Ovary (tissue), 9 donors: Measurements from ENCODE around the gene NFILZ. TPM values are rescaled to one million over a fixed set of nuclear protein-coding genes. Genes with fewer than 3 reads are reported as not detected.

Source experiments
- DNase-seq, 5 donors: peaks; one replicate each; pipeline ENCODE4 v3.0.0-alpha.2; 2019 to 2020
- H3K27ac ChIP-seq, 2 donors: fragments of 200-600 bp; one replicate each; pipeline versions ENCODE4 v1.5.1 to v1.8.0; 2019 to 2022
- H3K27me3 ChIP-seq: fragments of 200-600 bp; one replicate; pipeline ENCODE4 v1.8.0; 2022
- H3K36me3 ChIP-seq: fragments of 200-600 bp; sonication (generic); one replicate; pipeline ENCODE4 v1.5.1; 2019
- H3K4me1 ChIP-seq: one replicate; pipeline ENCODE4 v1.8.1; 2013; ENCODE audit warnings: mild to moderate bottlenecking, moderate library complexity; ENCODE audit not compliant: insufficient read depth
- H3K4me3 ChIP-seq: fragments of 200-600 bp; sonication (generic); one replicate; pipeline ENCODE4 v1.5.1; 2017
- H3K9me3 ChIP-seq, 2 donors: fragments of 200-600 bp in 1 of 2; sonication (generic) in 1 of 2; one replicate each; pipeline versions ENCODE4 v1.5.1 to v1.8.1; 2013 to 2019; ENCODE audit warnings: mild to moderate bottlenecking in 1 of 2, moderate library complexity in 1 of 2
- CTCF ChIP-seq, 3 donors: fragments of 450-650 bp in 2 of 3; fragments of 200-600 bp in 1 of 3; IDR thresholded peaks; one replicate each; pipeline versions ENCODE4 v1.5.1 to v1.8.0; 2016 to 2022; ENCODE audit warnings: antibody characterized with exemption in 3 of 3, mild to moderate bottlenecking in 1 of 3
- EP300 ChIP-seq: sonication (generic); formaldehyde crosslinking; IDR thresholded peaks from one replicate; pipeline ENCODE4 v1.6.1; 2017; ENCODE audit warnings: antibody characterized with exemption
- POLR2A ChIP-seq: fragments of 450-650 bp; IDR thresholded peaks from one replicate; pipeline ENCODE4 v1.6.1; 2017; ENCODE audit warnings: antibody characterized with exemption, mild to moderate bottlenecking, moderate library complexity
- WGBS, 3 donors: extraction: QIAGEN DNeasy Blood & Tissue Kit in 1 of 3; methylation state at CpG; one replicate each; pipeline versions ENCODE4 v1.1.5 to v1.1.7; 2013 to 2017; 5-methylcytosine and 5-hydroxymethylcytosine counted together
- intact Hi-C, 4 donors: fragments of 100-400 bp; cut with DNase I; formaldehyde crosslinking; loops; one replicate each; pipeline versions ENCODE4 v1.11.0 to v1.15.1; 2022 to 2023
- polyA plus RNA-seq, 2 donors: library from polyadenylated mRNA; stranded (reverse); fragments of 200-250 nt in 1 of 2; fragments of 350-450 nt in 1 of 2; fragmentation: Illumina TruSeq in 1 of 2; extraction: RNeasy Lipid Tissue Mini Kit (QIAGEN cat#74804) in 1 of 2; gene quantifications; one replicate each; pipeline ENCODE4 v1.2.3, GENCODE V29; 2013 to 2014
- total RNA-seq, 7 donors: library from RNA; depleted of rRNA in 2 of 7; stranded (reverse); fragments of >200 nt in 2 of 7; fragmentation: NEBNext Ultra II Directional in 3 of 7; extraction: Animal tissue kit (Norgen Biotek cat#: 25700) in 3 of 7; gene quantifications; one replicate each; pipeline versions ENCODE4 v1.1.0 to v1.2.4, GENCODE V29; 2016 to 2023
- donor health status: DM: no; HTN: no; CAD: no; lungs with moderate emphysema.
- donor health status: DM: no; HTN: no; CAD: no.
- donor health status: Bipolar disorder and iron deficiency.
- donor health status: DM: yes; HTN: yes; CAD: no.
- donor health status: DM: no; HTN: no; CAD: no.
- donor health status: DM: yes; HTN: yes; CAD: no.

NFILZ gene
- total and polyA plus RNA-seq, 9 donors, result not detected

GRCh38 chr19:8662263-8662662 is 31.8 kb downstream of the NFILZ start:
- no peak overlapping the region for H3K4me3 ChIP-seq
- H3K27me3 ChIP-seq, result no peaks in the 10 kb centered on the region
- 57 to 71% (median 66%) methylated on average over 4 of the region's 4 CpGs for WGBS, 3 donors
- no peak for DNase-seq
- intact Hi-C loops, result no loop called here
- no peaks in the 10 kb centered on the region for H3K36me3 ChIP-seq
- H3K4me1 ChIP-seq, result no peaks in the 10 kb centered on the region
- no peaks in the 10 kb centered on the region for H3K9me3 ChIP-seq
- H3K27ac ChIP-seq, result no peak overlapping the region
- TF ChIP-seq POLR2A, result no peak
- no peak for TF ChIP-seq EP300
- no peak for TF ChIP-seq CTCF (IDR thresholded peaks at IDR 0.05)

GRCh38 chr19:8663920-8664670 is 33.7 kb downstream of the NFILZ start:
- Histone ChIP-seq H3K9me3 (no peaks in the 10 kb centered on the region), H3K4me3 (no peak overlapping the region), H3K27me3 (no peaks in the 10 kb centered on the region), H3K4me1 (no peaks in the 10 kb centered on the region), H3K36me3 (no peaks in the 10 kb centered on the region), H3K27ac (no peak overlapping the region)
- no peak for TF ChIP-seq CTCF (IDR thresholded peaks at IDR 0.05)
- TF ChIP-seq EP300, result no peak
- TF ChIP-seq POLR2A, result no peak
- no peak for DNase-seq
- intact Hi-C loops, result no loop called here
- 32 to 41% (median 32%) methylated on average over 22 of the region's 22 CpGs for WGBS, 3 donors

- no peak for DNase-seq
- 57 to 78% (median 66%) methylated on average over 4 of the region's 4 CpGs for WGBS, 3 donors
- Histone ChIP-seq H3K27me3 (no peaks in the 10 kb centered on the region), H3K4me1 (no peaks in the 10 kb centered on the region), H3K4me3 (no peak overlapping the region), H3K27ac (no peak overlapping the region), H3K9me3 (no peaks in the 10 kb centered on the region), H3K36me3 (no peaks in the 10 kb centered on the region)
- TF ChIP-seq CTCF (IDR thresholded peaks at IDR 0.05), result no peak
- no peak for TF ChIP-seq POLR2A
- no peak for TF ChIP-seq EP300
- intact Hi-C loops, result no loop called here
These were observed 34.2 kb downstream of the NFILZ start for GRCh38 chr19:8664671-8665057.

- H3K9me3 ChIP-seq, result no peaks in the 10 kb centered on the region
- no peak overlapping the region for H3K27ac ChIP-seq
- no peak overlapping the region for H3K4me3 ChIP-seq
- no peaks in the 10 kb centered on the region for H3K4me1 ChIP-seq
- no peaks in the 10 kb centered on the region for H3K27me3 ChIP-seq
- TF ChIP-seq CTCF (IDR thresholded peaks at IDR 0.05) (no peak), EP300 (no peak), POLR2A (no peak)
- intact Hi-C loops, result no loop called here
- no peak for DNase-seq
- no peaks in the 10 kb centered on the region for H3K36me3 ChIP-seq
- 57 to 78% (median 73%) methylated on average over 3 of the region's 3 CpGs for WGBS, 3 donors
These were observed 35.2 kb downstream of the NFILZ start for GRCh38 chr19:8665468-8666213.
